KMS-11 (cell line): ENCODE measurements around the gene RAB6B.

ENCODE experiments used
- H2AFZ ChIP-seq: fragments of 200-600 bp; sonication (generic); 2 replicates; pipeline ENCODE4 v1.6.1; 2016; ENCODE audit warnings: antibody characterized with exemption, mixed run types, low read depth
- H3K27ac ChIP-seq: fragments of 200-600 bp; sonication (generic); 2 replicates; pipeline ENCODE4 v1.6.1; 2016; ENCODE audit warnings: mild to moderate bottlenecking, mixed run types
- H3K27me3 ChIP-seq: fragments of 200-600 bp; sonication (generic); 2 replicates; pipeline ENCODE4 v1.6.1; 2017; ENCODE audit warnings: mild to moderate bottlenecking, low read depth, mixed run types, moderate library complexity; ENCODE audit not compliant: insufficient read depth
- H3K36me3 ChIP-seq: fragments of 200-600 bp; sonication (generic); 2 replicates; pipeline ENCODE4 v1.6.1; 2017; ENCODE audit warnings: mild to moderate bottlenecking, mixed run types; ENCODE audit not compliant: insufficient read depth
- H3K4me1 ChIP-seq: fragments of 200-600 bp; sonication (generic); 2 replicates; pipeline ENCODE4 v1.6.1; 2016; ENCODE audit warnings: mild to moderate bottlenecking, low read depth, mixed run types; ENCODE audit not compliant: poor library complexity, severe bottlenecking
- H3K4me2 ChIP-seq: fragments of 200-600 bp; sonication (generic); 2 replicates; pipeline ENCODE4 v1.7.0; 2016; ENCODE audit warnings: mild to moderate bottlenecking, mixed run types
- H3K4me3 ChIP-seq: fragments of 200-600 bp; sonication (generic); IDR thresholded peaks from 2 replicates; pipeline ENCODE4 v1.6.1; 2017; ENCODE audit warnings: low read depth, low read length, mixed read lengths; ENCODE audit not compliant: insufficient read depth
- H3K79me2 ChIP-seq: fragments of 200-600 bp; sonication (generic); 2 replicates; pipeline ENCODE4 v1.6.1; 2016; ENCODE audit warnings: low read depth, mixed run types; ENCODE audit not compliant: insufficient read depth
- H3K9ac ChIP-seq: fragments of 200-600 bp; sonication (generic); 2 replicates; pipeline ENCODE4 v1.6.1; 2016; ENCODE audit warnings: mild to moderate bottlenecking, mixed run types
- H4K20me1 ChIP-seq: fragments of 200-600 bp; sonication (generic); 2 replicates; pipeline ENCODE4 v1.6.1; 2016; ENCODE audit warnings: mild to moderate bottlenecking, mixed run types; ENCODE audit not compliant: insufficient read depth
- TF ChIP-seq, protein P1 (sequence below): fragments of 200-600 bp; sonication (generic); conservative IDR thresholded peaks from 2 replicates; pipeline ENCODE4 v1.6.1; 2017; ENCODE audit warnings: low read depth, mild to moderate bottlenecking, antibody characterized with exemption, low read length, moderate library complexity, mixed read lengths

RAB6B gene

DNA sequence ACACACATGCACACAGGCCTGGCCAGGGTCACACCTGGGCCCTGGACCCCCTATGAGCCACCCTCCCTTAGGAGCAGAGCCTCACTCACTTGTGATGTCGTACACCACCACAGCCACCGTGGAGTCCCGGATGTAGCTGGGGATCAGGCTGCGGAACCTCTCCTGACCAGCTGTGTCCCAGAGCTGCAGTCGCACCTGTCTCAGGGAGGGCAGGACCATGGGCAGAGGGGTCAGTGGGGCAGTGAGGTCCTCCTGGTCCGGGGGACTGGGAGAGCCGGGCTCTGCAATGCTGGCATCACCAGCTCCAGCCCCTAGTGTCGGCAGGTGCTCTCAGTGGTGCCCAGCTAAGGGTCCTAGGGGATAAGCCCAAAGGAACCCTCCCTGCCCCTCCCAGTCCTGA is 54.5 kb downstream of the RAB6B start:
- Histone ChIP-seq H3K4me3 (no peak overlapping the region), H3K36me3 (no peaks in the 10 kb centered on the region), H3K4me2 (no peak overlapping the region), H4K20me1 (no peaks in the 10 kb centered on the region), H3K27ac (no peak overlapping the region), H3K9ac (no peak overlapping the region), H2AFZ (no peak overlapping the region), H3K79me2 (no peaks in the 10 kb centered on the region), H3K27me3 (no peaks in the 10 kb centered on the region), H3K4me1 (no peaks in the 10 kb centered on the region)
- TF ChIP-seq, protein P1, sequence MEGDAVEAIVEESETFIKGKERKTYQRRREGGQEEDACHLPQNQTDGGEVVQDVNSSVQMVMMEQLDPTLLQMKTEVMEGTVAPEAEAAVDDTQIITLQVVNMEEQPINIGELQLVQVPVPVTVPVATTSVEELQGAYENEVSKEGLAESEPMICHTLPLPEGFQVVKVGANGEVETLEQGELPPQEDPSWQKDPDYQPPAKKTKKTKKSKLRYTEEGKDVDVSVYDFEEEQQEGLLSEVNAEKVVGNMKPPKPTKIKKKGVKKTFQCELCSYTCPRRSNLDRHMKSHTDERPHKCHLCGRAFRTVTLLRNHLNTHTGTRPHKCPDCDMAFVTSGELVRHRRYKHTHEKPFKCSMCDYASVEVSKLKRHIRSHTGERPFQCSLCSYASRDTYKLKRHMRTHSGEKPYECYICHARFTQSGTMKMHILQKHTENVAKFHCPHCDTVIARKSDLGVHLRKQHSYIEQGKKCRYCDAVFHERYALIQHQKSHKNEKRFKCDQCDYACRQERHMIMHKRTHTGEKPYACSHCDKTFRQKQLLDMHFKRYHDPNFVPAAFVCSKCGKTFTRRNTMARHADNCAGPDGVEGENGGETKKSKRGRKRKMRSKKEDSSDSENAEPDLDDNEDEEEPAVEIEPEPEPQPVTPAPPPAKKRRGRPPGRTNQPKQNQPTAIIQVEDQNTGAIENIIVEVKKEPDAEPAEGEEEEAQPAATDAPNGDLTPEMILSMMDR = no peak

- H3K79me2 ChIP-seq = no peaks in the 10 kb centered on the region
- no peaks in the 10 kb centered on the region for H3K36me3 ChIP-seq
- no peak overlapping the region for H3K4me3 ChIP-seq
- H3K4me1 ChIP-seq = no peaks in the 10 kb centered on the region
- H3K4me2 ChIP-seq = no peak overlapping the region
- TF ChIP-seq, protein P1 = no peak
- H3K9ac ChIP-seq = no peak overlapping the region
- H3K27ac ChIP-seq = no peak overlapping the region
- H4K20me1 ChIP-seq = no peaks in the 10 kb centered on the region
- H2AFZ ChIP-seq = no peak overlapping the region
- H3K27me3 ChIP-seq = no peaks in the 10 kb centered on the region
These were observed 54.9 kb downstream of the RAB6B start for GRCh38 chr3:133840767-133841166.

DNA sequence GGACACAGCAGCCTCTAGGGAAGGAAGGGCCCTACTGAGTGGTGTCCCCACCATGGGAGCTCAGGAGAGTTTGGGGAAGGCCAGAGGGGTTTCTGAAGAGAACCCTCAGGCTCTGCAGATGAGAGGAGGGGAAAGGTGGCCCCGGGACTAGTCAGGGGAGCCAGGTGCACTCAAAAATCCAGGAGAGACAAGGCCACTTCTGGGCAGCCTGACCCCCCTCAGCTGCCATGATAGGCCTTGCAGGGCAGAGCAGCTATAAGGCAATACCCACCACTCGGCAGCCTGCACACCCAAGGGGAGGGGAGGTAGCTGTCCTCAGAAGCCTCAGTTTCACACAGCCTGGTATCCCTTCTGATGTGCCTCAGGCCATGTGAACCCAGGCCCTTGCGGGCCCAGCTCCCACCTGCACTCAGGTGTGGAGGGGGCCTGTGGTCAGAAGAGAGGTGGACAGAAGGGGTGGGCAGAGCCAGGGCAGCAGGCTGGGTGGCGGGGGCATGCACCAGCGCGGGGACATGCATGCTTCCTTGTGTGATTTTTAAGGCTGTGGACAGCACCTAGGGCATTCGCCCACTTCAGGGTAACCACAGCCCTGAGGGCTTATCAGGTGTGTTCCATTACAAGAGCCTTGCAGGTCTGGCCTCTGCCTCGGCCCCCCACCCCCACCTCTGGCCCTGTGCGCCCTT is 55.5 kb downstream of the RAB6B start:
- no peaks in the 10 kb centered on the region for H4K20me1 ChIP-seq
- H3K36me3 ChIP-seq = no peaks in the 10 kb centered on the region
- no peaks in the 10 kb centered on the region for H3K27me3 ChIP-seq
- H3K79me2 ChIP-seq = no peaks in the 10 kb centered on the region
- H3K9ac ChIP-seq = no peak overlapping the region
- no peak overlapping the region for H2AFZ ChIP-seq
- no peak overlapping the region for H3K4me3 ChIP-seq
- TF ChIP-seq, protein P1 = no peak
- H3K4me1 ChIP-seq = no peaks in the 10 kb centered on the region
- no peak overlapping the region for H3K27ac ChIP-seq
- no peak overlapping the region for H3K4me2 ChIP-seq

- no peak overlapping the region for H3K4me2 ChIP-seq
- H3K27me3 ChIP-seq = no peaks in the 10 kb centered on the region
- H3K4me3 ChIP-seq = no peak overlapping the region
- H3K9ac ChIP-seq = no peak overlapping the region
- no peaks in the 10 kb centered on the region for H3K4me1 ChIP-seq
- no peaks in the 10 kb centered on the region for H3K36me3 ChIP-seq
- TF ChIP-seq, protein P1 = no peak
- H3K27ac ChIP-seq = no peak overlapping the region
- no peaks in the 10 kb centered on the region for H4K20me1 ChIP-seq
- no peaks in the 10 kb centered on the region for H3K79me2 ChIP-seq
- H2AFZ ChIP-seq = no peak overlapping the region
These were observed 56.5 kb downstream of the RAB6B start for GRCh38 chr3:133838916-133839800.
